HepG2 (cell line): ENCODE results near the gene PADI6. TPM values are rescaled to one million over a fixed set of nuclear protein-coding genes. Genes with fewer than 3 reads are reported as not detected.

Source experiments
- ATAC-seq: fragments of 200-7000 bp; cut with Tn5 transposase; 3 replicates; pipeline ENCODE4 v1.9.1; 2020; ENCODE audit warnings: mild to moderate bottlenecking, moderate library complexity
- BruUV-seq: library from RNA; stranded (reverse); fragments of 400-500 nt; replicated peaks from 2 replicates; lab custom pipeline; 2021; lab: Mats Ljungman, UMichigan
- CTCF ChIA-PET: fragments of 300-600 bp; formaldehyde crosslinking; extraction: SDS; loops from one replicate; lab custom pipeline; 2021; ENCODE audit warnings: low total read pairs, inconsistent platforms, low intra/inter-chr PET ratio; lab: Yijun Ruan, JAX
- POLR2A ChIA-PET: fragments of 350-600 bp; sonication (Branson Sonifier 250); formaldehyde crosslinking; loops from one replicate; lab custom pipeline; 2020; ENCODE audit warnings: antibody characterized with exemption, inconsistent platforms; lab: Yijun Ruan, JAX
- DNase-seq: peaks from one replicate; pipeline ENCODE4 v3.0.0-alpha.2; 2015; ENCODE audit warnings: low spot score
- FAIRE-seq: peaks from 3 replicates; lab custom pipeline; 2011; peaks lifted over from hg19 to GRCh38; lab: Jason Lieb, UNC
- H2AFZ ChIP-seq: one replicate; pipeline ENCODE4 v1.6.1; 2011; ENCODE audit warnings: low read length, inconsistent platforms
- H3K27ac ChIP-seq: fragments of 300-600 bp; 3 replicates; pipeline ENCODE4 v1.8.0; 2011; ENCODE audit warnings: mixed run types, mild to moderate bottlenecking, mixed read lengths, low read length, inconsistent platforms; ENCODE audit not compliant: insufficient read depth; ENCODE audit errors: extremely low read length
- H3K27me3 ChIP-seq, 2 experiments: fragments of 200-600 bp in 1 of 2; 2 replicates in 1 of 2; 3 replicates in 1 of 2; pipeline versions ENCODE4 v1.6.0 to v1.8.0; 2011; ENCODE audit warnings: low read length in 2 of 2, mild to moderate bottlenecking in 2 of 2, moderate library complexity in 2 of 2, inconsistent platforms in 1 of 2; ENCODE audit not compliant: insufficient read depth in 2 of 2, control insufficient read depth in 1 of 2
- H3K36me3 ChIP-seq, 2 experiments: fragments of 200-600 bp in 1 of 2; replicated peaks in 1 of 2; 2 replicates in 1 of 2; 3 replicates in 1 of 2; pipeline versions ENCODE4 v1.5.1 to v1.8.0; 2011; ENCODE audit warnings: low read length in 2 of 2, inconsistent platforms in 1 of 2; ENCODE audit not compliant: insufficient read depth in 2 of 2, control insufficient read depth in 1 of 2
- H3K4me1 ChIP-seq: 2 replicates; pipeline ENCODE4 v1.5.1; 2012; ENCODE audit warnings: low read length, inconsistent platforms; ENCODE audit not compliant: insufficient read depth
- H3K4me2 ChIP-seq: 2 replicates; pipeline ENCODE4 v1.6.0; 2011; ENCODE audit warnings: low read depth, low read length, inconsistent platforms
- H3K4me3 ChIP-seq, 3 experiments: fragments of 200-600 bp in 1 of 3; sonication (generic), shearing (Covaris generic) in 1 of 3; replicated peaks in 1 of 3; 2 replicates each; pipeline ENCODE4 v1.5.1; 2011 to 2016; ENCODE audit warnings: low read length in 3 of 3, inconsistent platforms in 2 of 3, low read depth in 2 of 3, mild to moderate bottlenecking in 2 of 3, control low read depth in 1 of 3, mixed read lengths in 1 of 3; ENCODE audit not compliant: insufficient read depth in 1 of 3
- H3K79me2 ChIP-seq: one replicate; pipeline ENCODE4 v1.6.1; 2011; ENCODE audit warnings: low read length, inconsistent platforms; ENCODE audit not compliant: insufficient read depth
- H3K9ac ChIP-seq: 2 replicates; pipeline ENCODE4 v1.6.0; 2011; ENCODE audit warnings: mild to moderate bottlenecking, low read depth, low read length, inconsistent platforms; ENCODE audit not compliant: insufficient read depth
- H3K9me3 ChIP-seq: 2 replicates; pipeline ENCODE4 v1.5.1; 2012; ENCODE audit warnings: mild to moderate bottlenecking, low read length
- H4K20me1 ChIP-seq: 2 replicates; pipeline ENCODE4 v1.6.0; 2011; ENCODE audit warnings: inconsistent platforms, mild to moderate bottlenecking, low read length, moderate library complexity; ENCODE audit not compliant: insufficient read depth
- FOXJ3 ChIP-seq: sonication (generic); formaldehyde crosslinking; IDR thresholded peaks from 2 replicates; pipeline ENCODE4 v1.4.0; 2020; ENCODE audit warnings: missing genetic modification reagents, mild to moderate bottlenecking, borderline replicate concordance
- JDP2 ChIP-seq: sonication (generic); formaldehyde crosslinking; IDR thresholded peaks from 2 replicates; pipeline ENCODE4 v1.8.1; 2022; ENCODE audit warnings: missing genetic modification reagents, borderline replicate concordance
- KAT8 ChIP-seq: IDR thresholded peaks from 2 replicates; pipeline ENCODE4 v1.6.1; 2016; ENCODE audit warnings: missing genetic modification reagents, missing compliant biosample characterization
- RBM22 ChIP-seq: fragments of 200-400 bp; formaldehyde crosslinking; optimal IDR thresholded peaks from 2 replicates; pipeline ENCODE3; 2017; ENCODE audit warnings: mild to moderate bottlenecking, low read length, moderate library complexity
- ZBTB20 ChIP-seq: sonication (generic); formaldehyde crosslinking; IDR thresholded peaks from 2 replicates; pipeline ENCODE4 v1.8.1; 2023; ENCODE audit warnings: missing genetic modification reagents, low read depth, mild to moderate bottlenecking, borderline replicate concordance
- ZNF543 ChIP-seq: sonication (generic); formaldehyde crosslinking; IDR thresholded peaks from 2 replicates; pipeline ENCODE4 v1.4.0; 2020; ENCODE audit warnings: mild to moderate bottlenecking, missing genetic modification reagents
- ZNF672 ChIP-seq: sonication (generic); formaldehyde crosslinking; IDR thresholded peaks from 2 replicates; pipeline ENCODE4 v1.8.1; 2022; ENCODE audit warnings: missing genetic modification reagents
- WGBS: methylation state at CpG from one replicate; pipeline ENCODE4 v1.1.6; 2017; ENCODE audit warnings: low lambda C conversion rate; 5-methylcytosine and 5-hydroxymethylcytosine counted together
- in situ Hi-C: cut with HindIII; loops from 2 replicates; pipeline ENCODE4 v1.10.0; 2017; ENCODE audit warnings: low pct_unique_long_range_greater_than_20kb; ENCODE audit not compliant: extremely low pct_ligation_motif_present
- intact Hi-C: fragments of 100-400 bp; cut with micrococcal nuclease; formaldehyde crosslinking; loops from one replicate; pipeline ENCODE4 v1.10.0; 2022; ENCODE audit not compliant: unreplicated experiment
- polyA plus RNA-seq, 8 experiments: library from polyadenylated mRNA; depleted of rRNA in 3 of 8; stranded (reverse) in 7 of 8; unstranded in 1 of 8; fragments of >200 nt; fragmentation: Illumina TruSeq in 4 of 8; extraction: Trizol in 4 of 8; gene quantifications; 2 replicates each; pipeline versions ENCODE4 v1.2.1 to v1.2.3, GENCODE V29; 2011 to 2016; ENCODE audit warnings: low read depth in 4 of 8, missing spikeins in 1 of 8, mixed read lengths in 1 of 8; ENCODE audit not compliant: insufficient read depth in 1 of 8
- total RNA-seq, 5 experiments: library from RNA; depleted of rRNA; stranded (reverse); fragments of >200 nt; fragmentation: Illumina TruSeq; extraction: Trizol; gene quantifications; 2 replicates each; pipeline ENCODE4 v1.2.3, GENCODE V29; 2016; ENCODE audit warnings: low read depth in 1 of 5

The PADI6 gene
- total and polyA plus RNA-seq, 2 of the 13 experiments (the other 11 are each of a cell fraction or from before 2014, with no cell fraction given), result not detected

DNA sequence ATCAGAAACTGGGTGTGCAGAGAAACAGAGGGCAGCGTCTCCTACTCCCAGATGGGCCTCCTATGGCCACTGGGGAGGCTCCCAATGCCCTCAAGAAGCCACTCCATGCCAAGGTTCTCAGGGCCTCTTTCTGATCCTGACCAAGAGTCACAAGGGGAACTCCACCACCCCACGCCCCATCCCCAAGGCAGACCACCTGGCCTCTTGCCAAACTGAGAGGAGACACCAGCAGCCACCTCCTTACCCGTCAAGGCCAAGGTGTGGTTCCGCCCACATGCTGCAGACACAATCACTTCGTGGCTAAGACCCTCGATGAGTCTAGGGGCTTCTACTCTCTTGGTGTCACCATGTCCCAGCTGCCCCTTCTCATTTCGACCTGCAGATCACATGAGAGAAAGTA lies 50.5 kb downstream of the PADI6 start:
- POLR2A ChIA-PET, result no interaction called here
- ATAC-seq (no peak), DNase-seq (no peak), FAIRE-seq (no peak)
- Histone ChIP-seq H3K4me2 (no peak overlapping the region), H3K79me2 (no peaks in the 10 kb centered on the region), H3K9ac (no peak overlapping the region), H3K27me3 (no peaks in the 10 kb centered on the region), H3K9me3 (no peaks in the 10 kb centered on the region), H2AFZ (no peak overlapping the region), H3K27ac (no peak overlapping the region), H4K20me1 (peaks cover 3% of the 10 kb centered on the region; the same call in 1 of the 2 replicates), H3K4me1 (no peaks in the 10 kb centered on the region), H3K4me3 (no peak overlapping the region), H3K36me3 (peaks cover 43 to 90% of the 10 kb centered on the region in 2 experiments)
- WGBS, result 96% methylated on average over 6 of the region's 7 CpGs
- BruUV-seq, result no TSS peak
- TF ChIP-seq JDP2 (CRISPR knock-in tag) (no peak), ZBTB20 (CRISPR knock-in tag) (no peak), KAT8 (CRISPR knock-in tag) (no peak), ZNF672 (CRISPR knock-in tag) (no peak), ZNF543 (CRISPR knock-in tag) (no peak)
- CTCF ChIA-PET, result interaction anchor here (1.0 kb wide), 1 partner anchor 63 kb away, joined by 3 read pairs; no protein-coding TSS in a partner anchor
- intact Hi-C loops (no loop called here), in situ Hi-C loops (loop anchor here (5.0 kb wide), 1 partner anchor 65 kb away; no protein-coding TSS in a partner anchor)

DNA sequence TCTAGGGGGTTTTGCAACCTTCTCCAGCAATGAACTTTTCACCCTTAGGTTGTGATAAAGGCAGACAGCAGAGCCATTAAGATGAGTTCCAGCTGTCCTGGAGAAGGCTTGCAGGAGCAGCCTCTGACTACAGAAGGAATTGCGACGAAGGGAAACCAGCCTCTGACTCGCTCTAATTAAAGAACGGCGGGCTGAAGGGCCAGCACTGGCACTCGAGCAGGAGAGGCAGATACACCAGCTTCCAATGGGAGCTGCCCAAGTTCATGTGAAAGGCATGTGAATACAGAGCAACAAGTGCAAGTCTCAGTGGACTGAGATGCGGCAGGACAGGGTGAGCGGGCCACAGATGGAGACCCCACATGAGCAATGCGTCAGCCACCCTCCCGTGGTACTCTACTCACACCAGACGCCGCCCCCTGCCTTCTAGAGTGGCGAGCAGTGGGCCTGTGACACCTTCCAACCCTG lies 51.8 kb downstream of the PADI6 start:
- ChIA-PET CTCF (no interaction called here), POLR2A (no interaction called here)
- H3K4me1 ChIP-seq, result no peaks in the 10 kb centered on the region
- H3K79me2 ChIP-seq, result no peaks in the 10 kb centered on the region
- no peak overlapping the region for H3K4me2 ChIP-seq
- no peaks in the 10 kb centered on the region for H3K9me3 ChIP-seq
- no peak overlapping the region for H2AFZ ChIP-seq
- H3K36me3 ChIP-seq, result peaks cover 50 to 91% of the 10 kb centered on the region in 2 experiments
- intact Hi-C loops, result no loop called here
- no TSS peak for BruUV-seq
- no peak for DNase-seq
- no peak overlapping the region for H3K4me3 ChIP-seq
- no peak for ATAC-seq
- peak; percentile 13 for TF ChIP-seq RBM22
- no peak for TF ChIP-seq FOXJ3 (CRISPR knock-in tag)
- no peaks in the 10 kb centered on the region for H3K27me3 ChIP-seq
- H3K9ac ChIP-seq, result no peak overlapping the region
- no peak for FAIRE-seq
- in situ Hi-C loops, result loop anchor here (5.0 kb wide), 1 partner anchor 63 kb away; no protein-coding TSS in a partner anchor
- 95% methylated on average over 8 of the region's 13 CpGs for WGBS
- H3K27ac ChIP-seq, result no peak overlapping the region
- peaks cover 3% of the 10 kb centered on the region; the same call in 1 of the 2 replicates for H4K20me1 ChIP-seq
